Natural killer cell (primary cell): ENCODE data around the gene ASTN2. TPM values are rescaled to one million over a fixed set of nuclear protein-coding genes. Genes with fewer than 3 reads are reported as not detected.

Source experiments
- ATAC-seq, 3 donors: fragments of 150-1000 bp in 2 of 3; fragments of 200-7000 bp in 1 of 3; cut with Tn5 transposase; 1 replicate in 1 of 3; 2 replicates in 2 of 3; pipeline ENCODE4 v1.10.0; 2021; ENCODE audit warnings: mild to moderate bottlenecking in 2 of 3, moderate library complexity in 2 of 3
- DNase-seq, 2 donors: peaks; one replicate each; pipeline versions ENCODE4 v3.0.0 to v3.0.0-alpha.2; 2013 to 2021; ENCODE audit warnings: mixed read lengths in 1 of 2
- H3K27ac ChIP-seq: one replicate; pipeline ENCODE4 v1.5.1; 2013; ENCODE audit warnings: mild to moderate bottlenecking, low read length
- H3K27me3 ChIP-seq: one replicate; pipeline ENCODE4 v1.6.1; 2013; ENCODE audit warnings: low read length; ENCODE audit not compliant: control insufficient read depth, insufficient read depth
- H3K36me3 ChIP-seq: one replicate; pipeline ENCODE4 v1.6.1; 2013; ENCODE audit warnings: low read length; ENCODE audit not compliant: control insufficient read depth, insufficient read depth
- H3K4me1 ChIP-seq: one replicate; pipeline ENCODE4 v1.6.1; 2013; ENCODE audit warnings: low read length; ENCODE audit not compliant: control insufficient read depth, insufficient read depth
- H3K4me3 ChIP-seq: one replicate; pipeline ENCODE4 v1.5.1; 2013; ENCODE audit warnings: low read length
- H3K9me3 ChIP-seq: one replicate; pipeline ENCODE4 v1.6.1; 2013; ENCODE audit warnings: low read length; ENCODE audit not compliant: control insufficient read depth, insufficient read depth
- H3K27ac Mint-ChIP-seq, 2 donors: one replicate each; pipeline ENCODE4 v1.8.0; 2022; ENCODE audit warnings: mild to moderate bottlenecking in 2 of 2, mixed read lengths in 2 of 2, moderate library complexity in 1 of 2
- H3K27me3 Mint-ChIP-seq, 2 donors: one replicate each; pipeline ENCODE4 v1.8.0; 2022; ENCODE audit warnings: low read depth in 2 of 2, mixed read lengths in 2 of 2
- H3K36me3 Mint-ChIP-seq: one replicate; pipeline ENCODE4 v1.8.0; 2022; ENCODE audit warnings: mixed read lengths
- H3K4me1 Mint-ChIP-seq, 2 donors: one replicate each; pipeline ENCODE4 v1.8.0; 2022; ENCODE audit warnings: mixed read lengths in 2 of 2
- H3K4me3 Mint-ChIP-seq: one replicate; pipeline ENCODE4 v1.8.0; 2022; ENCODE audit warnings: mild to moderate bottlenecking, moderate library complexity, mixed read lengths
- H3K9me3 Mint-ChIP-seq, 2 donors: one replicate each; pipeline ENCODE4 v1.8.0; 2022; ENCODE audit warnings: mixed read lengths in 2 of 2
- WGBS: methylation state at CpG from one replicate; pipeline ENCODE4 v1.1.7; 2013; ENCODE audit warnings: missing lambda C conversion rate; ENCODE audit not compliant: insufficient coverage; 5-methylcytosine and 5-hydroxymethylcytosine counted together
- intact Hi-C: fragments of 100-400 bp; cut with micrococcal nuclease; formaldehyde crosslinking; loops from one replicate; pipeline ENCODE4 v1.14.2; 2022
- total RNA-seq, 4 donors: library from RNA; stranded (reverse); fragments of 120-200 nt in 1 of 4; gene quantifications; one replicate each; pipeline versions ENCODE4 v1.2.3 to v1.2.4, GENCODE V29; 2013 to 2022
- TF ChIP-seq, protein P1 (sequence below): fragments of 200-600 bp; IDR thresholded peaks from one replicate; pipeline ENCODE4 v1.8.0; 2022; ENCODE audit warnings: antibody characterized with exemption

The ASTN2 gene
- total RNA-seq, 3 donors from 2014 or later (not counting 1 experiment from before 2014, with no cell fraction given): 3.0 to 3.5 (median 3.2) TPM

DNA sequence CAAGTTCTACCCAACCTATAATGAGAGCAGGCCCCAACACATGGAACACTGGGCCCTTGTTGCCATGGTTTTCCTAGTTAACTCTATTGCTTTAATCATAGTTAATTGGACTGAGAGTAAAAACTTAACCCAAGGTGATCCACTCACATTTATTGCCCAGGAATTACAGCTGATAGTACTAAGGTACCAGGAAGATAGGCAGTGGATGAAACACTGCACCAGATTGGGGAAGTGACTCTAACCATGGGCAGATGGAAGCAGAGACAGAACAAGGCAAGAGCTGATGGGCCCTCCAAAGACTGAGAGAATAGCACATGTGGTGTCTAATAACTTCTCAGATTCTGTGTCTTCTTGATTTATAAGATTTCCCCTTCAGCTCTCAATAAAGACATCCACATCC is 873.5 kb downstream of the ASTN2 start:
- H3K4me3 Mint-ChIP-seq: no peak overlapping the region
- no peak overlapping the region for H3K27ac Mint-ChIP-seq
- Histone ChIP-seq H3K9me3 (no peaks in the 10 kb centered on the region), H3K27ac (no peak overlapping the region), H3K4me3 (no peak overlapping the region), H3K27me3 (no peaks in the 10 kb centered on the region), H3K4me1 (no peaks in the 10 kb centered on the region), H3K36me3 (no peaks in the 10 kb centered on the region)
- TF ChIP-seq, protein P1, sequence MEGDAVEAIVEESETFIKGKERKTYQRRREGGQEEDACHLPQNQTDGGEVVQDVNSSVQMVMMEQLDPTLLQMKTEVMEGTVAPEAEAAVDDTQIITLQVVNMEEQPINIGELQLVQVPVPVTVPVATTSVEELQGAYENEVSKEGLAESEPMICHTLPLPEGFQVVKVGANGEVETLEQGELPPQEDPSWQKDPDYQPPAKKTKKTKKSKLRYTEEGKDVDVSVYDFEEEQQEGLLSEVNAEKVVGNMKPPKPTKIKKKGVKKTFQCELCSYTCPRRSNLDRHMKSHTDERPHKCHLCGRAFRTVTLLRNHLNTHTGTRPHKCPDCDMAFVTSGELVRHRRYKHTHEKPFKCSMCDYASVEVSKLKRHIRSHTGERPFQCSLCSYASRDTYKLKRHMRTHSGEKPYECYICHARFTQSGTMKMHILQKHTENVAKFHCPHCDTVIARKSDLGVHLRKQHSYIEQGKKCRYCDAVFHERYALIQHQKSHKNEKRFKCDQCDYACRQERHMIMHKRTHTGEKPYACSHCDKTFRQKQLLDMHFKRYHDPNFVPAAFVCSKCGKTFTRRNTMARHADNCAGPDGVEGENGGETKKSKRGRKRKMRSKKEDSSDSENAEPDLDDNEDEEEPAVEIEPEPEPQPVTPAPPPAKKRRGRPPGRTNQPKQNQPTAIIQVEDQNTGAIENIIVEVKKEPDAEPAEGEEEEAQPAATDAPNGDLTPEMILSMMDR: no peak
- DNase-seq: no peak
- intact Hi-C loops: no loop called here
- ATAC-seq: no peak
- H3K9me3 Mint-ChIP-seq: peaks cover 7 to 12% of the 10 kb centered on the region in 2 donors
- H3K36me3 Mint-ChIP-seq: no peaks in the 10 kb centered on the region
- no peaks in the 10 kb centered on the region for H3K27me3 Mint-ChIP-seq
- no peaks in the 10 kb centered on the region for H3K4me1 Mint-ChIP-seq

DNA sequence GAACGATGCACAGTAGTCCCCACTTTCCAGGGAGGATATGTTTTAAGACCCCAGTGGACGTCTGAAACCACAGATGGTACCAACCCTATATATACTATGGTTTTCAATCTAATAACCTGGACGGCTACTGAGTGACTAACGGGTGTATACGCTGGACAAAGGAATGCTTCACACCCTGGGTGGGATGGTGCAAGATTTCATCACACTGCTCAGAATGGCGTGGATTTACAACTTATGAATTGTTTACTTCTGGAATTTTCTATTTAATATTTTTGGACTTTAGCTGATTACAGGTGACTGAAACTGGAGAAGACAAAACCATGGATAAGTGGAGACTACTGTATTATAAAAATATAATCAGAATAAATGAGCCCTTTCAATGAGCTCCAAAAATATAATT is 875.3 kb downstream of the ASTN2 start:
- WGBS: 88% methylated on average over 6 of the region's 6 CpGs
- H3K4me1 ChIP-seq: no peaks in the 10 kb centered on the region
- H3K27ac Mint-ChIP-seq: no peak overlapping the region

DNA sequence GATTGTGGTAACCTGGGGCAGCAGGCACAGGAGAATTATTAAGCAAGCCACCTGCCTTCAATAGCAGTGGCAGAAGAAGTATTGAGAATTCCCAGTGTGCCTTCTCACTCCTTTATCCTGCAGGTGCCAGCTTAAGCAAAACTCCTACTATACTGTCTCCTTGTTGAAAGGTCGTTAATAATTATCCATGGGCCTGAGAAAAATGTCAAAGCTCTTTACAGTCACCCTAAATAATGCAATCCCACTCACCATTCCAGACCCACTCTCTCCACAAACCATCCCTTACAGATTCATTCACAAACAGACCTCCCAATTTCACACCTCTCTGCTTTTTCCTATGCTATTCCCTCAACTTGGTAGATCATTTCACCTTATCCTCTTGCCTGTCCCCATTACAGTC is 889.2 kb downstream of the ASTN2 start:
- 80% methylated on average over 1 of the region's 1 CpG for WGBS
- no peak overlapping the region for H3K27ac ChIP-seq
- no peak for ATAC-seq

More for the DNA sequence above, 875.3 kb downstream of the ASTN2 start:
- H3K36me3 ChIP-seq: no peaks in the 10 kb centered on the region
- H3K27ac ChIP-seq: no peak overlapping the region
- TF ChIP-seq, protein P1: no peak
- no peaks in the 10 kb centered on the region for H3K9me3 ChIP-seq
- Mint-ChIP-seq H3K27me3 (no peaks in the 10 kb centered on the region), H3K36me3 (no peaks in the 10 kb centered on the region), H3K4me3 (no peak overlapping the region), H3K4me1 (no peaks in the 10 kb centered on the region), H3K9me3 (peaks cover 12% of the 10 kb centered on the region in 2 donors)
- H3K4me3 ChIP-seq: no peak overlapping the region
- ATAC-seq: no peak
- intact Hi-C loops: no loop called here
- DNase-seq: no peak
- no peaks in the 10 kb centered on the region for H3K27me3 ChIP-seq

More for the DNA sequence above, 889.2 kb downstream of the ASTN2 start:
- Mint-ChIP-seq H3K27me3 (no peaks in the 10 kb centered on the region), H3K27ac (no peak overlapping the region), H3K9me3 (peaks cover 14 to 34% of the 10 kb centered on the region in 2 donors), H3K4me1 (no peaks in the 10 kb centered on the region), H3K4me3 (no peak overlapping the region), H3K36me3 (peaks cover 7% of the 10 kb centered on the region)
- TF ChIP-seq, protein P1: no peak
- Histone ChIP-seq H3K9me3 (peaks cover 5% of the 10 kb centered on the region), H3K27me3 (no peaks in the 10 kb centered on the region), H3K4me1 (no peaks in the 10 kb centered on the region), H3K4me3 (no peak overlapping the region), H3K36me3 (no peaks in the 10 kb centered on the region)
- intact Hi-C loops: no loop called here
- DNase-seq: no peak
